ENCODE data around the gene COMMD7. TPM values are rescaled to one million over a fixed set of nuclear protein-coding genes. Genes with fewer than 3 reads are reported as not detected.

Gene COMMD7
- total RNA-seq, 1 donor from 2014 or later, result 36.3 TPM

DNA sequence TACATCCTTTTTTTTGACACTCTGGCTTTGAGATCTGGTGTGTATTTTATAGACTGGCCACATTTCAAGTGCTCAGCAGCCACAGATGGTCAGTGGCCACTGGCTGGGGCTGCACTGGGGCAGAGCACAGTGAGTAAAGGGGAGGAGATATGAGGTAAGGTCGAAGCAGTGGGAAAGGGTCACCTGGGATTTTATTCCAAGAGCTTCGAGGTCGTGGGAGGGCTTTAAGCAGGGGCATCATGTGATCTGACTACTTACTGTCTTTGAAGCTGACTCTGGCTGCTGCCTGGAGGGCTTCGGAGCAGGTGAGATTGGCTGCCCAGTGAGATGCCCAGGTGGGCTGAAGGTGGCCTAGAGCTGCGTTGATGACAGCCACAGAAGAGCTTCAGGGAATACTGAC lies 76.2 kb downstream of the COMMD7 start:
- ATAC-seq (no peak), DNase-seq (no peak)
- TF ChIP-seq, protein P1, sequence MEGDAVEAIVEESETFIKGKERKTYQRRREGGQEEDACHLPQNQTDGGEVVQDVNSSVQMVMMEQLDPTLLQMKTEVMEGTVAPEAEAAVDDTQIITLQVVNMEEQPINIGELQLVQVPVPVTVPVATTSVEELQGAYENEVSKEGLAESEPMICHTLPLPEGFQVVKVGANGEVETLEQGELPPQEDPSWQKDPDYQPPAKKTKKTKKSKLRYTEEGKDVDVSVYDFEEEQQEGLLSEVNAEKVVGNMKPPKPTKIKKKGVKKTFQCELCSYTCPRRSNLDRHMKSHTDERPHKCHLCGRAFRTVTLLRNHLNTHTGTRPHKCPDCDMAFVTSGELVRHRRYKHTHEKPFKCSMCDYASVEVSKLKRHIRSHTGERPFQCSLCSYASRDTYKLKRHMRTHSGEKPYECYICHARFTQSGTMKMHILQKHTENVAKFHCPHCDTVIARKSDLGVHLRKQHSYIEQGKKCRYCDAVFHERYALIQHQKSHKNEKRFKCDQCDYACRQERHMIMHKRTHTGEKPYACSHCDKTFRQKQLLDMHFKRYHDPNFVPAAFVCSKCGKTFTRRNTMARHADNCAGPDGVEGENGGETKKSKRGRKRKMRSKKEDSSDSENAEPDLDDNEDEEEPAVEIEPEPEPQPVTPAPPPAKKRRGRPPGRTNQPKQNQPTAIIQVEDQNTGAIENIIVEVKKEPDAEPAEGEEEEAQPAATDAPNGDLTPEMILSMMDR (IDR thresholded peaks at IDR 0.05), result no peak
- peaks cover 11% of the 10 kb centered on the region for H3K4me1 ChIP-seq
- no peaks in the 10 kb centered on the region for H3K9me3 ChIP-seq
- H3K4me3 ChIP-seq, result no peak overlapping the region
- no peaks in the 10 kb centered on the region for H3K36me3 ChIP-seq
- no peak overlapping the region for H3K27ac ChIP-seq
- H3K27me3 ChIP-seq, result no peaks in the 10 kb centered on the region
- intact Hi-C loops (cut with DNase I), result no loop called here

DNA sequence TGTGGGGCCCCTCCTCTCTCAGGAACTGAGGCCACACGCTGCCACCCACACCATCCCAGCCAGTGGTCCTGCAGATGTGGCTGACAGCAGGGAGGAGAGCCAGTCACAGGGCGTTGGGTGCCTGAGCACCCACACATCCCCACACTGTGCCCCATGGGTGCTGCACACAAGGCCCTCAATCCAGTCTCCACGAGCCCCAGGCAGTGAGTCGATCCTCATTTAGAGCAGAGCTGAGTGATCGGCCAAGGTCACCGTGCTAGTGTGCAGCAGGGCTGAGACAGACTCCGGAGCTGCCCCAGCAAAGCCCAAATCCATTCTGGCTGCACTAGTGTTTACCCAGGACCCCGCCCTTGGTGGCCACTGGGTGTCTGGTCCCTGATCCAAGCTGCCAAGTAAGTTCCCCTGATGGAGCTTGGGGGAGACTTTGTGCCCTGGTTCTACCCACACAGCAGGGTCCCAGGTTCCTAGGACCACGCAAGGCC lies 78.5 kb downstream of the COMMD7 start:
- TF ChIP-seq, protein P1 (IDR thresholded peaks at IDR 0.05), result no peak
- H3K36me3 ChIP-seq, result no peaks in the 10 kb centered on the region
- H3K27me3 ChIP-seq, result no peaks in the 10 kb centered on the region
- H3K4me3 ChIP-seq, result no peak overlapping the region
- intact Hi-C loops (cut with DNase I), result no loop called here
- H3K4me1 ChIP-seq, result peaks cover 11% of the 10 kb centered on the region
- DNase-seq, result no peak
- peak; percentile 30 for ATAC-seq
- H3K9me3 ChIP-seq, result no peaks in the 10 kb centered on the region
- peak overlapping the region; percentile 36 for H3K27ac ChIP-seq

DNA sequence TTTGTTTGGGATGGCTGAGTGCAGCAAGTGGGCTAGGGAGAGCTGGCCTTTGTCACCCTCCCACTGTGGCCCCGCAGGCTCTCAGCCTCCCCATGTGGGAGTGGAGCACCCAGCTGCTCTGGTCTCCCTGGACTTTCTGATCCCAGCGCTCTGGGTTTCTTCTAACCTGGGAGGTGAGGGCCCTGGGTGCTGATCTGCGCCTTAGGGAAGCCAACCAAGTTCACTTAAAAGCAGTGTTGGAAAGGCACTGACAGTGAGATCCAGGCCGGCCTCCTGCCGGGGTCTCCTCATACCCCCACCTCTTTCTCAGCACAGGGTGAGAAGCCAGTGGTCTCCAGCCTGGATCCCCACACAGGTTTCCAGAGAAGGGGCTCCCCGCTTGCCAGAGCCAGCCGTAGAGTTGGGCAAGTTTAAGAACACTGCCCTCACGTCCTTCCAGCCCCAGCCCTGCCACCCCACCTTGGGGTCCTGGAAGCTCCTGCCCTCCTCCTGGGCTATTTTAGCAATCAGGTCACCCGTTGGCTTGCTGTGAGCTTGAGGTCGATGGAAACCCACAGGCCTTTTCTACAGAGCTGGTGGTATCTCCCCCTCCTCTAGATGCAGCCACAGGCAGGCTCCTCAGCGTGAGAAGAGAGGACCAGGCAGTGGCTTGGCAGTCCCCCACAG lies 79.1 kb downstream of the COMMD7 start:
- ATAC-seq, result no peak
- peaks cover 11% of the 10 kb centered on the region for H3K4me1 ChIP-seq
- peak overlapping the region; percentile 36 for H3K27ac ChIP-seq
- no peaks in the 10 kb centered on the region for H3K36me3 ChIP-seq
- H3K4me3 ChIP-seq, result no peak overlapping the region
- no peaks in the 10 kb centered on the region for H3K27me3 ChIP-seq
- intact Hi-C loops (cut with DNase I), result no loop called here
- TF ChIP-seq, protein P1 (IDR thresholded peaks at IDR 0.05), result no peak
- DNase-seq, result no peak
- no peaks in the 10 kb centered on the region for H3K9me3 ChIP-seq

DNA sequence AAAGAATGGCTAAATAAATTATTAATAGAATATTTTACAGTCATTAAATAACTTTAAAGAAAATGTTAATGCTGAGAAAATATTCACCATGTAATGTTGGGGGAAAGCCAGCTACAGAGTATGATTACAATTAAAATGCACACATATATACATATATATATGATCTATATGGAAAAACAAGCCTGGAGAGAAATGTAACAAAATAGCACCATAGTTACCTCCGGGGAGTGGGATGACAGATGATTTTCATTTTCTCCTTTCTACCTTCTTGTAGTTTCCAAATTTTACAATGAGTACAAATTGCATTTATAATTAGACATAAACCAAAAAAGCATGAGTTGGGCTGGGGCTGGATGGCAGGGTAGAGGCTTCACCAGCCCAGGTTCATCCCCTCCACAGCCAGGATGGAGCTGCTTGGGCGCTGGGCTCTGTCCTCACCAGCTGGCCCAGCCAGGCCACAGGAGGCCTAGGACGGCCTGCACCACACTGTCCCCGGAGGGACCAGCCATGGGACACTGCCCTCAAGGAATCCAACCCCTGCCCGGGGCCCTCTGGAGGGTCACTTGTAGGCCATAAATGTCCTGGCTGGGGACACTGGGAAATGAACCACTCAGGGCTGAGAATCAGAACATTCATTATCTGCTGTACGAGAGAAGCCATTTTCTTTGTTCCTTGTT lies 79.8 kb downstream of the COMMD7 start:
- no peaks in the 10 kb centered on the region for H3K36me3 ChIP-seq
- TF ChIP-seq, protein P1 (IDR thresholded peaks at IDR 0.05), result no peak
- no peak overlapping the region for H3K4me3 ChIP-seq
- ATAC-seq (no peak), DNase-seq (no peak)
- H3K9me3 ChIP-seq, result no peaks in the 10 kb centered on the region
- intact Hi-C loops (cut with DNase I), result no loop called here
- no peak overlapping the region for H3K27ac ChIP-seq
- peaks cover 11% of the 10 kb centered on the region for H3K4me1 ChIP-seq
- no peaks in the 10 kb centered on the region for H3K27me3 ChIP-seq

DNA sequence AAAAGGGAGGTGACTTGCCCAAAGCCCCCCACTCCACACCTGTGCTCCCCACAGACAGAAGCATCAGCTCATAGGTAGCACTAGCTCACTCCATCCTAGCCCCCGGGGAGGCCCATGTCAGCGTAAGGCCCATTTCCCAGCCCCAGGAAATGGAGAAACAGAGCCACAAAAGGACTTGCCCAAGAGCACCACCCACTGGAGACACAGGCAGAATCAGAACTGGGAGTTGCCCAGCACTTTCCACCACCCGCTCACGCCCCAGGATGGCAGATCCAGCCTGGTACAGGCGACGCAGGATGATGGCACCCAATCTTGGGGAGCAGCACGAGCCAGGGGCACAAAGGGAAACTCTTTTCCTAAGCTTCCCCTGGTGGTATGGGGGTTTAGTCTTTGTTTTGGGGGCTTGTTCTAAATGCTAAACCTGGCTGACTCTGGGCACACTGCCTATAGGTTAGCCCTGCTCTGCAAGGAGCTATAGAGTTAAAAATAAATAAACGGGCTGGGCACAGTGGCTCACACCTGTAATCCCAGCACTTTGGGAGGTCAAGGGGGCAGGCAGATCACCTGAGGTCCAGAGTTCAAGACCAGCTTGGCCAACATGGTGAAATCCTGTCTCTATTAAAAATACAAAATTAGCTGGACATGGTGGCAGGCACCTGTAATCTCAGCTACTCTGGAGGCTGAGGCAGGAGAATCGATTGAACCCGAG lies 81.3 kb downstream of the COMMD7 start:
- DNase-seq, result no peak
- ATAC-seq, result no peak
- H3K36me3 ChIP-seq, result no peaks in the 10 kb centered on the region

More for the DNA sequence above, 81.3 kb downstream of the COMMD7 start:
- Histone ChIP-seq H3K4me1 (peaks cover 11% of the 10 kb centered on the region), H3K27me3 (no peaks in the 10 kb centered on the region), H3K9me3 (no peaks in the 10 kb centered on the region), H3K4me3 (no peak overlapping the region), H3K27ac (no peak overlapping the region)
- TF ChIP-seq, protein P1 (IDR thresholded peaks at IDR 0.05), result no peak
- intact Hi-C loops (cut with DNase I), result no loop called here

Measured in upper lobe of right lung (tissue), 1 donor.